Peyer's patch (tissue), 4 donors: ENCODE results near the gene TBC1D17.

Source experiments
- CTCF ChIP-seq, 6 experiments: fragments of 450-650 bp in 4 of 6; fragments of 200-600 bp in 2 of 6; sonication (generic) in 1 of 6; IDR thresholded peaks; one replicate each; pipeline ENCODE4 v1.5.1; 2017 to 2019; ENCODE audit warnings: antibody characterized with exemption in 6 of 6, mild to moderate bottlenecking in 3 of 6, moderate library complexity in 1 of 6
- POLR2A ChIP-seq, 2 donors: fragments of 450-650 bp; IDR thresholded peaks; one replicate each; pipeline ENCODE4 v1.5.1; 2017; ENCODE audit warnings: antibody characterized with exemption in 2 of 2, mild to moderate bottlenecking in 2 of 2, moderate library complexity in 2 of 2

GRCh38 chr19:49884760-49885159 is 7.3 kb downstream of the TBC1D17 start:
- TF ChIP-seq CTCF (IDR thresholded peaks at IDR 0.05) (no peak), POLR2A (IDR thresholded peaks at IDR 0.05) (no peak)
